Keratinocyte (primary cell): ENCODE results near the gene GALNT13. TPM values are rescaled to one million over a fixed set of nuclear protein-coding genes. Genes with fewer than 3 reads are reported as not detected.

ENCODE experiments used
- DNase-seq: peaks from one replicate; pipeline ENCODE4 v3.0.0-alpha.2; 2011; ENCODE audit warnings: low read depth, missing footprints, low spot score
- FAIRE-seq: peaks from 2 replicates; lab custom pipeline; 2011; peaks lifted over from hg19 to GRCh38; lab: Jason Lieb, UNC
- H2AFZ ChIP-seq: 2 replicates; pipeline ENCODE4 v1.6.0; 2012; ENCODE audit warnings: low read length, control low read depth, inconsistent platforms; ENCODE audit not compliant: control insufficient read depth
- H3K27ac ChIP-seq: 2 replicates; pipeline ENCODE4 v1.5.1; 2011; ENCODE audit warnings: low read length; ENCODE audit not compliant: control insufficient read depth, insufficient read depth
- H3K27me3 ChIP-seq: 3 replicates; pipeline ENCODE4 v1.6.0; 2011; ENCODE audit warnings: low read length; ENCODE audit not compliant: control insufficient read depth, insufficient read depth; ENCODE audit errors: extremely low read depth
- H3K36me3 ChIP-seq, 2 experiments: 2 replicates in 1 of 2; 3 replicates in 1 of 2; pipeline ENCODE4 v1.5.1; 2011; ENCODE audit warnings: low read length in 2 of 2, mild to moderate bottlenecking in 1 of 2; ENCODE audit not compliant: control insufficient read depth in 2 of 2, insufficient read depth in 2 of 2; ENCODE audit errors: extremely low read depth in 1 of 2
- H3K4me1 ChIP-seq: 3 replicates; pipeline ENCODE4 v1.5.1; 2011; ENCODE audit warnings: low read length; ENCODE audit not compliant: control insufficient read depth, insufficient read depth; ENCODE audit errors: extremely low read depth
- H3K4me2 ChIP-seq: 3 replicates; pipeline ENCODE4 v1.6.0; 2011; ENCODE audit warnings: low read depth, low read length; ENCODE audit not compliant: control insufficient read depth, insufficient read depth; ENCODE audit errors: extremely low read depth
- H3K4me3 ChIP-seq, 3 experiments: fragments of 200-600 bp in 1 of 3; sonication (generic) in 1 of 3; 2 replicates in 2 of 3; 3 replicates in 1 of 3; pipeline ENCODE4 v1.5.1; 2011 to 2016; ENCODE audit warnings: low read length in 3 of 3, mild to moderate bottlenecking in 3 of 3, control low read depth in 2 of 3, inconsistent platforms in 1 of 3, low read depth in 1 of 3, mixed read lengths in 1 of 3, mixed run types in 1 of 3, moderate library complexity in 1 of 3; ENCODE audit not compliant: control insufficient read depth in 2 of 3, insufficient read depth in 2 of 3; ENCODE audit errors: extremely low read depth in 1 of 3
- H3K79me2 ChIP-seq: 2 replicates; pipeline ENCODE4 v1.6.0; 2012; ENCODE audit warnings: low read length; ENCODE audit not compliant: control insufficient read depth, insufficient read depth
- H3K9ac ChIP-seq: 3 replicates; pipeline ENCODE4 v1.6.0; 2011; ENCODE audit warnings: low read length; ENCODE audit not compliant: control insufficient read depth, insufficient read depth; ENCODE audit errors: extremely low read depth
- H3K9me1 ChIP-seq: 3 replicates; pipeline ENCODE4 v1.6.0; 2011; ENCODE audit warnings: low read length; ENCODE audit not compliant: control insufficient read depth, insufficient read depth; ENCODE audit errors: extremely low read depth
- H3K9me3 ChIP-seq: 2 replicates; pipeline ENCODE4 v1.5.1; 2012; ENCODE audit warnings: low read depth, low read length; ENCODE audit not compliant: control insufficient read depth
- H4K20me1 ChIP-seq: 3 replicates; pipeline ENCODE4 v1.6.0; 2011; ENCODE audit warnings: low read length; ENCODE audit not compliant: control insufficient read depth, insufficient read depth; ENCODE audit errors: extremely low read depth
- EZH2 ChIP-seq: IDR thresholded peaks from one replicate; pipeline ENCODE4 v1.6.1; 2012; ENCODE audit warnings: inconsistent platforms, mild to moderate bottlenecking, low read length, moderate library complexity
- dilution Hi-C: fragments of 300-500 bp; cut with MboI; formaldehyde crosslinking; loops from one replicate; pipeline ENCODE4 v1.7.0; 2020; ENCODE audit warnings: low sequenced_read_pairs; ENCODE audit not compliant: extremely low pct_ligation_motif_present
- polyA plus RNA-seq, 5 experiments: library from polyadenylated mRNA; depleted of rRNA in 3 of 5; stranded (reverse) in 3 of 5; stranded (forward) in 1 of 5; unstranded in 1 of 5; fragments of >200 nt; gene quantifications; 1 replicate in 1 of 5; 2 replicates in 3 of 5; 3 replicates in 1 of 5; pipeline versions ENCODE4 v1.2.1 to v1.2.3, GENCODE V29; 2011 to 2012; ENCODE audit warnings: missing spikeins in 2 of 5, low read depth in 1 of 5, low replicate concordance in 1 of 5
- TF ChIP-seq, protein P1 (sequence below), 3 experiments: IDR thresholded peaks in 1 of 3; conservative IDR thresholded peaks in 1 of 3; optimal IDR thresholded peaks in 1 of 3; 2 replicates in 2 of 3; 3 replicates in 1 of 3; pipeline versions ENCODE3 to v1.5.1; 2011; ENCODE audit warnings: low read length in 3 of 3, mild to moderate bottlenecking in 3 of 3, moderate library complexity in 2 of 3, control low read depth in 1 of 3, inconsistent platforms in 1 of 3; ENCODE audit not compliant: insufficient read depth in 2 of 3; ENCODE audit errors: extremely low read depth in 1 of 3

The GALNT13 gene
- polyA plus RNA-seq, 1 donor (not counting 4 experiments of a cell fraction or from before 2014, with no cell fraction given), result not detected

DNA sequence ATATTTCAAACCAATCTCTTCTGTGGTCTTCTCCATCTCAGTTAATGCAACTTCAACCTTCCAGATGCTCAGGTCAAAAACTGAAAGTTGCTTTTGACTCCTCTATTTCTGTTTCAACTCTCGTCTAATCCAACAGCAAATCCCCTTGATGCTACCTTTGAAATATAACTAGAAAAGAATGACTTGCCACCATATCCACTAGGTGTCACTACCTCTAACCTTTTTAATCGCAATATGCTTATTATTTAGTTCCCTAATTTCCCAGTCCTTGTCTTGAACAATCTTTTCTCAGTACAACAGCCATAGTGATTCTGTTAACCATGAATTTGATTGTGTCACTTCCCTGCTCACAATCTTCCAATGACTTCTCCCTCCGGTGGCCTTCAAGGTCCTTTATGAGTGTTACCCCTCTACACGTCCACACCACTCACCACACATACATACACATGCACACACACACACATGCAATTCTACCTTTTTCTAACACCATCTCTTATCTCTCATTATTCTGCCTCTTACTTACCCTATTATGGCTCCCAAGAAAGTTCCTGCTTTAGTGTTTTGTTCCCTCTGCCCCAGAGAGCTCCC lies 581.3 kb downstream of the GALNT13 start:
- H3K9ac ChIP-seq, result no peak overlapping the region
- DNase-seq (no peak), FAIRE-seq (no peak)
- H4K20me1 ChIP-seq, result no peaks in the 10 kb centered on the region
- no peaks in the 10 kb centered on the region for H3K79me2 ChIP-seq
- TF ChIP-seq, protein P1, sequence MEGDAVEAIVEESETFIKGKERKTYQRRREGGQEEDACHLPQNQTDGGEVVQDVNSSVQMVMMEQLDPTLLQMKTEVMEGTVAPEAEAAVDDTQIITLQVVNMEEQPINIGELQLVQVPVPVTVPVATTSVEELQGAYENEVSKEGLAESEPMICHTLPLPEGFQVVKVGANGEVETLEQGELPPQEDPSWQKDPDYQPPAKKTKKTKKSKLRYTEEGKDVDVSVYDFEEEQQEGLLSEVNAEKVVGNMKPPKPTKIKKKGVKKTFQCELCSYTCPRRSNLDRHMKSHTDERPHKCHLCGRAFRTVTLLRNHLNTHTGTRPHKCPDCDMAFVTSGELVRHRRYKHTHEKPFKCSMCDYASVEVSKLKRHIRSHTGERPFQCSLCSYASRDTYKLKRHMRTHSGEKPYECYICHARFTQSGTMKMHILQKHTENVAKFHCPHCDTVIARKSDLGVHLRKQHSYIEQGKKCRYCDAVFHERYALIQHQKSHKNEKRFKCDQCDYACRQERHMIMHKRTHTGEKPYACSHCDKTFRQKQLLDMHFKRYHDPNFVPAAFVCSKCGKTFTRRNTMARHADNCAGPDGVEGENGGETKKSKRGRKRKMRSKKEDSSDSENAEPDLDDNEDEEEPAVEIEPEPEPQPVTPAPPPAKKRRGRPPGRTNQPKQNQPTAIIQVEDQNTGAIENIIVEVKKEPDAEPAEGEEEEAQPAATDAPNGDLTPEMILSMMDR (optimal IDR thresholded peaks at IDR 0.05 in 1 of 3, IDR thresholded peaks at IDR 0.05 in 1 of 3, conservative IDR thresholded peaks at IDR 0.05 in 1 of 3; ENCODE audit: extremely low read depth in 1 of 3, insufficient read depth in 2 of 3, low read length in 3 of 3), result peak in 1 of 3 experiments; percentile 29
- no peak for TF ChIP-seq EZH2
- no peaks in the 10 kb centered on the region for H3K27me3 ChIP-seq
- H3K36me3 ChIP-seq, result no peaks in the 10 kb centered on the region
- no peak overlapping the region for H3K27ac ChIP-seq
- H3K9me1 ChIP-seq, result no peaks in the 10 kb centered on the region
- no peaks in the 10 kb centered on the region for H3K9me3 ChIP-seq
- no peaks in the 10 kb centered on the region for H3K4me1 ChIP-seq
- no peak overlapping the region for H3K4me3 ChIP-seq
- H2AFZ ChIP-seq, result no peak overlapping the region
- dilution Hi-C loops, result no loop called here
- no peak overlapping the region for H3K4me2 ChIP-seq

DNA sequence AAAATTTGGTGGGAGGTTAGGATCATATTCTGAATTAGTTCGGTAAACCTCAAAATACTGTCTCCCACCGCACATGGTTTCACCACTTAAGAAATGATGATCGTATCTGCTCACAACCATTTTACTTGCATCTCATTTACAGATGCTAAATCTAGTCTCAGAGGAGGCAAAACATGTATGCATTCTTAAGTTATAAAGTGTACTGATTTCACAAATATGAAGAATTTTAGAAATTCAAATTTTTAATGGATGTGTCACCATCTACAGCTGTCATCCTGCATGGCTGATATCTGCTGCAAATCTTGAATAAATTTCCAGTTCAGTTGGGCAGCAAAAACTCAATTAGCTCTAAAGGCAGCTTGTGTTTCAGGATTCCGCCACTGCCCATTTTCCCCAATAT lies 583.4 kb downstream of the GALNT13 start:
- H3K9me1 ChIP-seq, result no peaks in the 10 kb centered on the region
- H3K4me1 ChIP-seq, result no peaks in the 10 kb centered on the region
- TF ChIP-seq EZH2, result no peak
- TF ChIP-seq, protein P1 (optimal IDR thresholded peaks at IDR 0.05 in 1 of 3, IDR thresholded peaks at IDR 0.05 in 1 of 3, conservative IDR thresholded peaks at IDR 0.05 in 1 of 3; ENCODE audit: extremely low read depth in 1 of 3, insufficient read depth in 2 of 3, low read length in 3 of 3), result no peak
- H2AFZ ChIP-seq, result no peak overlapping the region
- no peaks in the 10 kb centered on the region for H3K79me2 ChIP-seq
- DNase-seq (no peak), FAIRE-seq (no peak)
- H4K20me1 ChIP-seq, result no peaks in the 10 kb centered on the region
- H3K9ac ChIP-seq, result no peak overlapping the region
- no peak overlapping the region for H3K27ac ChIP-seq
- H3K4me3 ChIP-seq, result no peak overlapping the region
- H3K27me3 ChIP-seq, result no peaks in the 10 kb centered on the region
- no peaks in the 10 kb centered on the region for H3K36me3 ChIP-seq
- dilution Hi-C loops, result no loop called here
- H3K9me3 ChIP-seq, result no peaks in the 10 kb centered on the region
- H3K4me2 ChIP-seq, result no peak overlapping the region
